GM12878 (cell line): ENCODE data around the gene CHN1.

Experiments used
- ASH2L ChIP-seq: fragments of 300-600, 200-600 bp; sonication (generic); IDR thresholded peaks from 2 replicates; pipeline ENCODE4 v1.6.1; 2017; ENCODE audit warnings: low read depth, mild to moderate bottlenecking, borderline replicate concordance
- CTCF ChIP-seq, 3 experiments: IDR thresholded peaks in 2 of 3; conservative IDR thresholded peaks in 1 of 3; 2 replicates each; pipeline ENCODE4 v1.5.1; 2011; ENCODE audit warnings: low read depth in 3 of 3, low read length in 3 of 3, mild to moderate bottlenecking in 3 of 3, control low read depth in 2 of 3, moderate library complexity in 2 of 3, inconsistent platforms in 1 of 3, mixed read lengths in 1 of 3; ENCODE audit not compliant: control insufficient read depth in 2 of 3, insufficient read depth in 1 of 3; ENCODE audit errors: extremely low read depth in 1 of 3
- ETV6 ChIP-seq, 2 experiments: fragments of 450-650 bp in 1 of 2; IDR thresholded peaks in 1 of 2; conservative IDR thresholded peaks in 1 of 2; 2 replicates each; pipeline ENCODE4 v1.6.1; 2014; ENCODE audit warnings: antibody characterized with exemption in 1 of 2, borderline replicate concordance in 1 of 2, low read depth in 1 of 2, mild to moderate bottlenecking in 1 of 2, moderate library complexity in 1 of 2
- EZH2 ChIP-seq: IDR thresholded peaks from 2 replicates; pipeline ENCODE4 v1.6.1; 2012; ENCODE audit warnings: low read depth, mild to moderate bottlenecking, control low read depth, inconsistent platforms, low read length, borderline replicate concordance; ENCODE audit not compliant: control insufficient read depth
- POLR2AphosphoS5 ChIP-seq: IDR thresholded peaks from 2 replicates; pipeline ENCODE4 v1.6.1; 2011; ENCODE audit warnings: mild to moderate bottlenecking, low read length, inconsistent platforms
- SP1 ChIP-seq: IDR thresholded peaks from one replicate; pipeline ENCODE4 v1.6.1; 2011; ENCODE audit warnings: low read depth, low read length
- SPI1 ChIP-seq: IDR thresholded peaks from 2 replicates; pipeline ENCODE4 v1.6.1; 2011; ENCODE audit warnings: low read depth, mild to moderate bottlenecking, low read length, moderate library complexity, borderline replicate concordance; ENCODE audit not compliant: insufficient read depth
- ZBED1 ChIP-seq: IDR thresholded peaks from 2 replicates; pipeline ENCODE4 v1.6.1; 2016; ENCODE audit warnings: borderline replicate concordance
- TF ChIP-seq, protein P1 (sequence below): IDR thresholded peaks from 2 replicates; pipeline ENCODE4 v1.6.1; 2012; ENCODE audit warnings: mild to moderate bottlenecking, low read depth, low read length

GRCh38 chr2:174763780-174764179 is 241.4 kb downstream of the CHN1 start:
- TF ChIP-seq SPI1, result no peak
- no peak for TF ChIP-seq CTCF (IDR thresholded peaks at IDR 0.05 in 2 of 3, conservative IDR thresholded peaks at IDR 0.05 in 1 of 3; ENCODE audit: control insufficient read depth in 2 of 3, extremely low read depth in 1 of 3, insufficient read depth in 1 of 3, low read depth in 3 of 3, low read length in 3 of 3)
- TF ChIP-seq ZBED1, result no peak
- TF ChIP-seq EZH2, result no peak
- no peak for TF ChIP-seq ASH2L
- TF ChIP-seq ETV6 (conservative IDR thresholded peaks at IDR 0.05 in 1 of 2, IDR thresholded peaks at IDR 0.05 in 1 of 2; ENCODE audit: borderline replicate concordance in 1 of 2, low read depth in 1 of 2), result no peak
- TF ChIP-seq POLR2AphosphoS5, result no peak
- TF ChIP-seq, protein P1, sequence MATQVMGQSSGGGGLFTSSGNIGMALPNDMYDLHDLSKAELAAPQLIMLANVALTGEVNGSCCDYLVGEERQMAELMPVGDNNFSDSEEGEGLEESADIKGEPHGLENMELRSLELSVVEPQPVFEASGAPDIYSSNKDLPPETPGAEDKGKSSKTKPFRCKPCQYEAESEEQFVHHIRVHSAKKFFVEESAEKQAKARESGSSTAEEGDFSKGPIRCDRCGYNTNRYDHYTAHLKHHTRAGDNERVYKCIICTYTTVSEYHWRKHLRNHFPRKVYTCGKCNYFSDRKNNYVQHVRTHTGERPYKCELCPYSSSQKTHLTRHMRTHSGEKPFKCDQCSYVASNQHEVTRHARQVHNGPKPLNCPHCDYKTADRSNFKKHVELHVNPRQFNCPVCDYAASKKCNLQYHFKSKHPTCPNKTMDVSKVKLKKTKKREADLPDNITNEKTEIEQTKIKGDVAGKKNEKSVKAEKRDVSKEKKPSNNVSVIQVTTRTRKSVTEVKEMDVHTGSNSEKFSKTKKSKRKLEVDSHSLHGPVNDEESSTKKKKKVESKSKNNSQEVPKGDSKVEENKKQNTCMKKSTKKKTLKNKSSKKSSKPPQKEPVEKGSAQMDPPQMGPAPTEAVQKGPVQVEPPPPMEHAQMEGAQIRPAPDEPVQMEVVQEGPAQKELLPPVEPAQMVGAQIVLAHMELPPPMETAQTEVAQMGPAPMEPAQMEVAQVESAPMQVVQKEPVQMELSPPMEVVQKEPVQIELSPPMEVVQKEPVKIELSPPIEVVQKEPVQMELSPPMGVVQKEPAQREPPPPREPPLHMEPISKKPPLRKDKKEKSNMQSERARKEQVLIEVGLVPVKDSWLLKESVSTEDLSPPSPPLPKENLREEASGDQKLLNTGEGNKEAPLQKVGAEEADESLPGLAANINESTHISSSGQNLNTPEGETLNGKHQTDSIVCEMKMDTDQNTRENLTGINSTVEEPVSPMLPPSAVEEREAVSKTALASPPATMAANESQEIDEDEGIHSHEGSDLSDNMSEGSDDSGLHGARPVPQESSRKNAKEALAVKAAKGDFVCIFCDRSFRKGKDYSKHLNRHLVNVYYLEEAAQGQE, result no peak
- TF ChIP-seq SP1, result no peak
